Measurements from ENCODE around the gene BACH2.
"Not testable (repeated sequence)": the region's sequence is repeated elsewhere in the genome, so short reads cannot be mapped to it uniquely, and the experiment has no call there.

The BACH2 gene

DNA sequence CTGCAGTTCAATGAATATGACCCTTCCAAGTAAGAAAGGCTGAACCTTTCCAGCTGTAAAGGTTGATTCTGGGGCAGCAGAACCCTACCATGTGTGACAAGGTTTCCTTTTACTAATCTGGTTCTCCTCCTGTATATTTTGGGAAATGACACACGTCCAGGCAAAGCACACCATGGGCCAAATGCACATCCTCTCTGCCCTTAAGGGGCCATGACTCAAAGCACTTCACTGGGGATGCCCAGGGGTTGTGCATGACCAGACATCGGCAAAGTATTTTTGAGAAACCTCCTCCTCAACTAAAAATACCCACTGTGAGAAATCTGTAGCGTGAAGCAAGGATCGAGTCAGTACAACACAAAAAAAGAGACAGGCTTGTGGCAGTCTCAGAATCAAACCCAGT, 174.7 kb downstream of the BACH2 start:
- DNase-seq = no peak

DNA sequence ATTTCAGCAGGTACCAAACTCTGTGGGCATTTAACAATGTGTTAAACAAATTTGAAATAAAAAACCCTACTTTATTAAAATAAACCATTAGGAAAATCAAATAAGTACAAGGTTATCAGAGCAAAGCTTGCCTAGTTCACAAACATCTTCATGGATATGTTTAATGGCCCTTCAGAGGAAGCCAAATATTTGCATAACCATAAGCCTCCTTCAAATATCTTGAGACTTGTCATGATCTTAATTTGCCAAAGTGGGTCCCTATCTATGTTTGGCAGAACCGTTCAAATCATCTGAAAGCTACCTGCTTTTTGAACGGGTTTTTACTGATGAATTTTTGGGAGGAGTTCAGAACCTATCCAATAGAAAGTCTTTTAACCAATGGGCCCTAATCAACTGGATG, 176.3 kb downstream of the BACH2 start:
- DNase-seq = no peak

DNA sequence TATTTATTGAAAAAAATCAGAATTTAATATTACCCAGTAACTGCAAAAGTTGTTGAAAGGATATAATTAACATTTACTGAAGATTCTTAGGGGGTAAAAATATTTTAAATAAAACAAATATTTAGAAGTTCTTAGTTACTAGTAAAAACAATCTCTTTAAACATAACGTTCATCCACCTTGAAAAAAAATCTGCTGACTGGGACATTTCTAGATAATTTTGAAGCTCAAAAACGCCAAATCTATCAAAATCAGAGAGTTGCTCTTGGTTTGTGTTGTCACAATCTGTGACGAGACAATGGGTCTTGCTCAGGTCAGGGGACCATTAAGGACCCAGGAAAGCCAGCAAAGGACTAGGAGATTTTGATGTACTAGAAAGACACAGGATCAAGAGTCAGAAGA, 177.0 kb downstream of the BACH2 start:
- no peak for DNase-seq

DNA sequence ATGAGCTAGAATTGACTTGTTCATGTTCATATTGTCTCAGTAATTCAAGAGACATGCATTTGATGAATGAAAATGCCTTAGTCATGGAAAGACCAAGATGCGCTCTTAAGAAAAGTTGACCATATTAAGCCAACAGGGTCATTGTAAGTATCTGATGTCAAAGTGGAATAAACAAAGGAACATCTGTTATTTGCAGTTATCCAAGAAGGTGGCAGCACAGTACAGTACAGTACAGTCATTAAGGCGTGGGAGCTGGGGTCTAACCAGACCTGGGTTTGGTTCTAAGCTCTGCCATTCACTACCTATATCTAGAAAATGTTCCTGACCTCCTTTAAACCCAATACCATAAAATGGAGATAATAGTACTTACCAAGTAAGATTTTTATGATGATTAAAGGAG, 178.1 kb downstream of the BACH2 start:
- peak in 1 of 2 experiments; percentile 11 for DNase-seq

- no peak for DNase-seq
These were observed 178.6 kb downstream of the BACH2 start for GRCh38 chr6:90118069-90118468.

DNA sequence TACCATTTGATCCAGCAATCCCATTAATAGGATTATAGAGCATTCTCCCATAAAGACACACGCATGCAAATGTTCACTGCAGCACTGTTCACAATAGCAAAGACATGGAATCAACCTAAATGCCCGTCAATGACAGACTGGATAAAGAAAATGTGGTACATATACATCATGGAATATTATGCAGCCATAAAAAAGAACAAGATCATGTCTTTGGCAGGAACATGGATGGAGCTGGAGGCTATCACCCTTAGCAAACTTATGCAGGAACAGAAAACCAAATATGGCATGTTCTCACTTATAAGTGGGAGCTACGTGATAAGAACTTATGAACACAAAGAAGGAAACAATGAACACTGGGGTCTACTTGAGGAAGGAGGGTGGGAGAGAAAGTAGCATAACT, 180.5 kb downstream of the BACH2 start:
- not testable (repeated sequence) for DNase-seq

- no peak for DNase-seq
These were observed 183.3 kb downstream of the BACH2 start for GRCh38 chr6:90113389-90113788.

DNA sequence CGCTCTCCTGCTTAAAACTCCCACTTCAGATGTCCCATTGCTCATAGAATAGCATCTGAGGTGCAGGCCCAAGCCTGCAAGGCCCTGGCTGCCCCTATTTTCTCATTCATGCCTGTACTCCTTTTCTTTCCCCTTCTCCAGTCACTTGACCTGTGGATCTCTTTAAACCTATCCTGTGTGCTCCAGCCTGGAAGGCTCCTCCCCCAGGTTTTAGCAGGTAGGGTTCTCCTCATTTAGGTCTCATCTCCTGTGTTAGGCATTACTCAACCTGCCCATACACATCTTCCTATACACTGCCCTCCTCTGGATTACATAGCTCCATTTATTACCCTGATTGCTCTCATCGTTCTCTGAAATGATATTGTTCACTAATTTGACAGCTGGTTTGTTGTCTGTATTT, 185.3 kb downstream of the BACH2 start:
- DNase-seq = no peak

DNA sequence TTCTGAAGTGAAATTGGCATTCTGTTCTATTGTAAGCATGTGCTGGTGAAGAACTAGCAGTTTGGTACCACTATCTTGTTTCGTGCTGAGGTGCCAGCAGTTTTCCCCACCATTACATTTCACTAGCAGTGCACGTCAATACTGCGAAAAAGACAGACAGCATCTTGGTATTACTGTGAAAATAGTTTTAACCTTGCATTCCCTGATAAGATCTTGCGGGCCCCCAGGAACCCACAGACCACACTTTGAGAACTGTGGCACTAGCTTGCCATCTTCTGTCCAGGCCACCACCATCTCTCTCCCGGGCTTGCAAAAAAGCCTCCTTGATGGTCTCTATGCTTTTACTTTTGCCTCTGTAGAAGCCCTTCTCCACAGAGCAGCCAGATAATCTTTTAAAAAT, 185.7 kb downstream of the BACH2 start:
- DNase-seq = no peak

GRCh38 chr6:90109141-90109540, 187.5 kb downstream of the BACH2 start:
- no peak for DNase-seq

GRCh38 chr6:90107771-90108282, 188.8 kb downstream of the BACH2 start:
- no peak for DNase-seq

- DNase-seq = no peak
These were observed 189.3 kb downstream of the BACH2 start for GRCh38 chr6:90107371-90107770.

DNA sequence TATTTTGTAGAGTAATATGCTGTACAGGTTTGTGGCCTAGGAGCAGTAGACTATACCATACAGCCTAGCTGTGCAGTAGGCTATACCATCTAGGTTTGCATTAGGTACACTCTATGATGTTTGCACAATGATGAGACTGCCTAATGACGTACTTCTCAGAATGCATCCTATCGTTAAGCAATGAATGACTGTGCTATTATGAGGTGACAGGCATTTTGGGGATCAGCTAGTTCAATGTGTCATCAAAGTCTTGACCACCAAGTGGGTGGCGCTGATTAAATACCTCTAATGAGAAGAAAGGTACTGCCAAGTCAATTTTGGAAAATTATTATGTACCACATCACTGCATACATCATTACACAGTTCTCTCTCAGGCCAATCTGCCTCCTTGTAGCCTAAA, 190.2 kb downstream of the BACH2 start:
- no peak for DNase-seq

DNA sequence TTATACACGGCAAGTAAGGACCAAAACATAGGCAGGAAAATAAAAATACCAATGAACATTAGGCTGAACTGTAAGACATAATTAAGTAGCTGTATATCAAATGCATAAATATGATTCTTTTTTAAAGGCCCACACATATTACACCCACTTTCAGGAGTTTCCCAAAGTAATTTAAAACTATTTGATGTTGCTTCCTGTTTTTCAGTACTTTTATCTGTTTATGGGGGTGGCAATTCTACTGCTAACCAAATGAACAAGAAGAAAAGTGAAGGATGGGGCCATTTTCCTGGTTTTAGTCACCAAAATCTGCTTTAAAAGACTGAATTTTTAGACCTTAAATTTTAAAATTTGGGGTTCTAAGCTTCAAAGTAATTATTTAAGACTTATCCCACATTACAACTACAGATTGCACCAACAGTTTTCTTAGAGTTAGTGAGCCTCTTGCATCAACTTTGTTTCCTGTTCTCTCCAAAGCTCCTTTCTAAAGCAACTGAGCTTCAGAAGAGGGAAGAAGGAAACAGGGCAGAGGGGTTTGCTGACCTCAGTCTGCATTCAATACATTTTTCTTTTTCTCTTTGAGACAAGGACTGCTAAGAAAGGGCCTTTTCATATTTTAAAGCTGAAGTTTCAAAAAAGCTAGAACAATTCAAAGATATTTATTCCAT, 191.0 kb downstream of the BACH2 start:
- no peak for DNase-seq

DNA sequence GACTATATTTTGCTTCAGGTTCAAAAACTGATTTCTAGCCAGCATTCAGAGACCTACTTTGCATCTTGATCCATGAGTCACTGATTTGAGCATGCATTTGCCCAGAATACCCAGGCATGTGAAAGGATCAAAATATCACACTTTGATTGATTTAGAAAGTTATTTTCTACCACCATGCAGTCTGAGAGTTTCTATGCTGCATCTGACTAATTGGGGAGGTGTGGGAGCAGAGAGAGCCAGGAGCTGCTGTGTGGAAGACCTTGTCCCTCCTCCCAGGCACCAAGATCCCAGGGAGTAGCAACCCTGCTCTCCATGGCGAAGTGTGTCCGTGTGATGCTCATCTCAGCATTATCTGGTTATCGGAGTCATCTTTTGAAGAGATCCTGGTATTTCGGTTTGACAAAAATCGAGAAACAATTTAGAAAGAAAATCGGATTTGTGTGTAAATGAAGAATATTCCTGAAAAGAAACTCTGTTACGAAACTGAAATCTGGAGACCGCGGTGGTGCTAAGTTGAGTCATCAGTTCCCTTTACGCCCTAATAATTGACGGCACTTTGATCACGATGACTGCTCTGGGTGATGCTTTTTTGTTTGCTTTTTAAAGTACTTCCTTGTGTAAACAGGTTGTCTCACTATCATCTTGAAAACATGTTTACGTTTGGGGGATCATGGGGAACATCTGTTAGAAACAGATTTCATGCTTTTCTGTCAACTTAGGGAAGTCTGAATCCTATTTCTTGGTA, 193.4 kb downstream of the BACH2 start:
- DNase-seq = no peak

- DNase-seq = no peak
These were observed 195.2 kb downstream of the BACH2 start for GRCh38 chr6:90101403-90101802.

DNA sequence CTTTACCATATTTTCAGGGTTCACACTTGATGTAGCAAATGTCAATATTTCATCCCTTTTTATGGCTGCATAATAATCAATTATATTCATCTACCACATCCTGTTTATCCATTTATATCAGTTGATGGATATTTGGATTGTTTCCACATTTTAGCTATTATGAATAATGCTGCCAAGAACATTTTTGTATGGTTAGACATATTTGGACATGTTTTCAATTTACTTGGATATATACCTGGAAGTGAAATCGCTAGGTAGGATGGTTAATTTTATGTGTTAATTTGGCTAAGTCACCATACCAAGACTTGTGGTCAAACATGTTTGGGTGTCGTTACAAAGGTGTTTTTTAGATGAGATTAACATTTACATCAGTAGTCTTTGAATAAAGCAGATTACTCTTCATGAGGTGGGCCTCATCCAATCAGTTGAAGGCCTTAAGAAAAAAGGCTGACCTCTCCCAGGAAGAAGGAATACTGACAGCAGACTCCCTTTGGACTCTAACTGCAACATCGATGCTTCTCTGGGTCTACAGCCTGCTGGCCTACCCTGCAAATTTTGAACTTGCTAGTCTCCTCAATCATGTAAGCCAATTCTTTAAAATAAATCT, 196.5 kb downstream of the BACH2 start:
- DNase-seq = no peak

DNA sequence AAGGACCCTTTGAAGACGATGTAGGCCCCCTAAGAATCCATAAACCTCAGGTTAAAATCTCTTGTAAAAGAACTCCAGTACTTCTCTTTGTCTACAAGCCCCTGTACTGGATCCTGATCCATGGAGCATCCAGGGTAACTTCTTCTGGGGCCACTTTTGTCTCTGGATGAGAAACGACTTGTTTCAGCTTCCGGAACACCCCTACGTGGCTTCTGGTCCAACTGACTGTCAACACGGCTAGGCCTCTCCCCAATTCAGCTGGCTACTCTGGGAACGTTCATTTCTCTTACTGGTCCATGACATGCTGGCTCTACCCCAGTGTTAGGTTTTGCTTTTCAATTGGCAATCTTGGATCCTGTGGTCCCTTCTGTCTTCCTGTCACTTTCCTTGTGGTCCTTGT, 198.0 kb downstream of the BACH2 start:
- DNase-seq = no peak

DNA sequence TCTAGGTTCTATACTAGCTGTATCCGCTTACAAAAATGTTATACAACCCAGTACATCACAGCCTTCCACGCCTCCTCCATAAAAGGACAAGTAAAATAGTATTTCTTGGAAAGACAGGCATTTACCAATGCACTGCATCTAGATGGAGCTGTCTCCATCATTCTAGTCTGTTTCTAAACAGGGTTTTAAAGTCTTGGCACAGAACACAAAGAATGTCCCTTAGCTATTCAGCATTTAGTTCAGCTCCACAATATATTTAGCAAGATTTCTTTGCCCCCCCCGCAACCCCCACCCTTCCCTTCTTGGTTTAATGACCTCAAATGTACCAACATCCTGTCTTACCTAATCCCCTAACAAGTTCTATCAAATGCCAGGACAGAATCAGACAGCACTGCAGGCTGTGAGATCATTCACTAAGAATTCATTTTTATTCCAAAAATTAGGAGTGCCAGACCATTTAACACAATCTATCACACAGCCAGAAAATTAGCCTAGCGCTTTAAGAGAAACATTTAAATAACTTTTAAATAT, 198.6 kb downstream of the BACH2 start:
- DNase-seq = no peak

GRCh38 chr6:90097356-90097755, 199.3 kb downstream of the BACH2 start:
- no peak for DNase-seq

DNA sequence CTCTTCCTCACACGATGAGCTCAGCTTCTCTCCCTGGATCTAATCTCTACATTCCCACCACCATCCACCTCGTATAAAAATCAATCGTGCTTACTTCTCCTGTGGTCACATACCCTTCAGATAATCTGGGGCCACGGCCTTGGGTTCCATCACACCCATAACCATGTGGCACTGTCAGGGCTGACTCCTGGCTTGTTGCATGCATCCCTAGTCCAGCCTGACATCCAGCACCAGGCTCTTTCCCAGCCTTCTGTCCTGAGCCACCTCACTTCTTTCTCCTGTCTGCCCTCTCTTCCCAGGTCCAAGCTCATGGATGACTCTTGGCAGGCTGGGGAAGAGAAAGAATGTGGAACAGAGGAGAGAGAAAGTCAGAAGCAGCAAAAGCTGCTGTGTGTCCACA, 199.8 kb downstream of the BACH2 start:
- DNase-seq = no peak

DNA sequence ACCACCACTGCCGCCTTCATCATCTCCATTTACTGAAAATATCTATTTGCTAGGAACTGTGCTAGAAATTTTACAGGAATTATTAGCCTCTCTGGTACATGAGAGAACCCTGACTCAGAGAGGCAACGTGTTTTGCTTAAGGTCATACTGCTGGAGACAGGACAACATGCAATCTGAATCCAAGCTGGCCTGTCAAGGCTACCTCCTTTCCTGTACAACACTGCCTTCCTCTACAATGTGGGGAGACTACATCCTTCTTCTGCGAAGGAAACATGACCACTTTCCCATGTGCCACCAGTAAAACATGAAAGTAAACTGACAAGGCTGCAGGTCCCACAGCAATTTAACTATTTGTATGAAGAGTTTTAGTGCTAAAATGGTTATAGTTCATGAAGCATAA, 200.9 kb downstream of the BACH2 start:
- DNase-seq = no peak

GRCh38 chr6:90095145-90095544, 201.5 kb downstream of the BACH2 start:
- no peak for DNase-seq

DNA sequence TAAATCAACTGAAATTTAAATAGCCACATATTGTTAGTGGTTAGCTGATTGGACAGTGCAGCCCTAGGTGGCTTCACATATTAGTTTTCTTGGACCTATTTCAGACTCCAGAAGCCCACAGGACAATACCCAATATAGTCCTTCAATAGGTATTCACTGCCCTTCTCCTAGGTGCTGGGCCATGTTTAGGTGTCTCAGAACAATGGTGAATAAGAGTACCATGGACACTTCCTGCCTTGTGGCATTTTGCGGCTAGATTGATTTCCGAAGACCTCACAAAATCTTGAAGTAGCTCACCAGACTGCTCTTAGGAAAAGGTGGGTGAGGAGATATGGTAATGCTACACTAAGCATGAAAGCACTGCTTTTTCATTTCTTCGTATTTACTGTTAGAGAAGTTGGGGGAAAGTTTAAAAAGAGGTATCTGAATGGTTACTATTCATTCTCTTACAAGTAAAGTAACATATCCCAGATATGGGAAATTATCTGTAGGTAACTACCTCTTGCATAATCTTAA, 203.0 kb downstream of the BACH2 start:
- DNase-seq = no peak

Measured in NCI-H526 (cell line).